ENCODE measurements around the gene CDKN3.

DNA sequence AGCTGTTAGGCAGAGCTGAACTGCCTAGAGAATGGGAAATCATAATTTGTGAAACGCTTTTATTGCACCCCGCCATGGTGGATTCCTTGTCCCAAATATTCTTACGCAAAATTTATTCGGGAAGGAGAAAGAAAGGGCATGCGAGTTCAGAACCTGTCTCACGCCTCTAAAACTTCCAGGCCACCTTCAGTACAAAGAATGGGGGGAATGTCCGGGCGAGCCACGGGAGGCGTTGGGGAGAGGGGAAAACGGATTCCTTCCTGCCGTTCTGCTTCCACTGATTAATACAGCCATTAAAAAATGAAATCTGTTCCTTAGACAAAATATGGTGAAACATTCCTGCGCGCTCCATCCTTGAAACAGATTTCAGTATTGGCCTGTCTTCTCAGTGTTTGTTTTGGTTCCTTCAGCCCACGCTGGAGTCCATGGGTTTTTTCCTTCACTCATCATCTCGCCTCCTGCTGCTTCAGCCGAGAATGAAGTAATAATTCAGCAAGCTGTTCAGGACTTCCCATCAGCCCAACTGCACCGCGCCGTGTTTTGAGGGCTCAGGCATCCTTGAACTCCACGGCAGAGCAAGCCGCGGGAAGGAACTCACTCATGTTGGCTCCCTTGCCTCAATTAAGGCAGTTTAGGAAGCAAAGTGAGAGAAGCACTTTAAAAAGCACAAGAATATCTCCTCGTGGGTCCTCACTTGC, 47.7 kb upstream of the CDKN3 start:
- TF ChIP-seq, protein P1, sequence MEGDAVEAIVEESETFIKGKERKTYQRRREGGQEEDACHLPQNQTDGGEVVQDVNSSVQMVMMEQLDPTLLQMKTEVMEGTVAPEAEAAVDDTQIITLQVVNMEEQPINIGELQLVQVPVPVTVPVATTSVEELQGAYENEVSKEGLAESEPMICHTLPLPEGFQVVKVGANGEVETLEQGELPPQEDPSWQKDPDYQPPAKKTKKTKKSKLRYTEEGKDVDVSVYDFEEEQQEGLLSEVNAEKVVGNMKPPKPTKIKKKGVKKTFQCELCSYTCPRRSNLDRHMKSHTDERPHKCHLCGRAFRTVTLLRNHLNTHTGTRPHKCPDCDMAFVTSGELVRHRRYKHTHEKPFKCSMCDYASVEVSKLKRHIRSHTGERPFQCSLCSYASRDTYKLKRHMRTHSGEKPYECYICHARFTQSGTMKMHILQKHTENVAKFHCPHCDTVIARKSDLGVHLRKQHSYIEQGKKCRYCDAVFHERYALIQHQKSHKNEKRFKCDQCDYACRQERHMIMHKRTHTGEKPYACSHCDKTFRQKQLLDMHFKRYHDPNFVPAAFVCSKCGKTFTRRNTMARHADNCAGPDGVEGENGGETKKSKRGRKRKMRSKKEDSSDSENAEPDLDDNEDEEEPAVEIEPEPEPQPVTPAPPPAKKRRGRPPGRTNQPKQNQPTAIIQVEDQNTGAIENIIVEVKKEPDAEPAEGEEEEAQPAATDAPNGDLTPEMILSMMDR (IDR thresholded peaks at IDR 0.05; ENCODE audit: insufficient read depth, low read depth, low read length): no peak
- TF ChIP-seq EZH2 (IDR thresholded peaks at IDR 0.05; ENCODE audit: insufficient read depth, low read length): no peak
